H9 (cell line): ENCODE data around the gene TOM1L2. TPM values are rescaled to one million over a fixed set of nuclear protein-coding genes. Genes with fewer than 3 reads are reported as not detected.

Experiments
- DNase-seq: peaks from one replicate; pipeline ENCODE4 v3.0.0-alpha.2; 2017
- H2AFZ ChIP-seq: one replicate; pipeline ENCODE4 v1.6.1; 2013; ENCODE audit warnings: mild to moderate bottlenecking, low read length, control low read depth, moderate library complexity
- H2AK5ac ChIP-seq: 2 replicates; pipeline ENCODE4 v1.6.1; 2013; ENCODE audit warnings: low read length, control low read depth, mixed read lengths; ENCODE audit not compliant: insufficient read length
- H2BK120ac ChIP-seq: one replicate; pipeline ENCODE4 v1.6.1; 2013; ENCODE audit warnings: low read depth, mild to moderate bottlenecking, low read length, control low read depth, inconsistent platforms; ENCODE audit not compliant: poor library complexity, severe bottlenecking
- H2BK12ac ChIP-seq: 2 replicates; pipeline ENCODE4 v1.6.1; 2013; ENCODE audit warnings: low read length, control low read depth, mixed read lengths, low read depth; ENCODE audit not compliant: insufficient read length
- H2BK15ac ChIP-seq: 2 replicates; pipeline ENCODE4 v1.6.1; 2013; ENCODE audit warnings: low read depth, low read length, control low read depth
- H2BK20ac ChIP-seq: one replicate; pipeline ENCODE4 v1.6.1; 2013; ENCODE audit warnings: low read depth, mild to moderate bottlenecking, low read length, control low read depth, inconsistent platforms; ENCODE audit not compliant: poor library complexity, severe bottlenecking
- H2BK5ac ChIP-seq: 2 replicates; pipeline ENCODE4 v1.6.1; 2013; ENCODE audit warnings: low read length, control low read depth, mixed read lengths; ENCODE audit not compliant: insufficient read length
- H3K14ac ChIP-seq: 2 replicates; pipeline ENCODE4 v1.6.1; 2013; ENCODE audit warnings: low read length, control low read depth; ENCODE audit not compliant: insufficient read depth
- H3K18ac ChIP-seq: 2 replicates; pipeline ENCODE4 v1.6.1; 2013; ENCODE audit warnings: low read depth, mild to moderate bottlenecking, mixed read lengths, low read length, control low read depth; ENCODE audit not compliant: insufficient read length
- H3K23ac ChIP-seq: 2 replicates; pipeline ENCODE4 v1.6.1; 2013; ENCODE audit warnings: low read length, control low read depth, mixed read lengths, low read depth; ENCODE audit not compliant: insufficient read length
- H3K23me2 ChIP-seq: 2 replicates; pipeline ENCODE4 v1.6.1; 2013; ENCODE audit warnings: low read depth, mild to moderate bottlenecking, mixed read lengths, low read length, control low read depth; ENCODE audit not compliant: insufficient read length, poor library complexity, severe bottlenecking
- H3K27ac ChIP-seq: 2 replicates; pipeline ENCODE4 v1.5.1; 2013; ENCODE audit warnings: low read length, control low read depth, mixed read lengths, low read depth; ENCODE audit not compliant: insufficient read length
- H3K27me3 ChIP-seq: 2 replicates; pipeline ENCODE4 v1.6.1; 2013; ENCODE audit warnings: low read length, control low read depth, inconsistent platforms; ENCODE audit not compliant: insufficient read depth
- H3K4ac ChIP-seq: 2 replicates; pipeline ENCODE4 v1.6.1; 2013; ENCODE audit warnings: low read depth, mild to moderate bottlenecking, control low read depth, inconsistent platforms, low read length, moderate library complexity
- H3K4me1 ChIP-seq: 2 replicates; pipeline ENCODE4 v1.6.1; 2013; ENCODE audit warnings: low read length, control low read depth, inconsistent platforms; ENCODE audit not compliant: insufficient read depth
- H3K4me2 ChIP-seq: 2 replicates; pipeline ENCODE4 v1.6.1; 2013; ENCODE audit warnings: low read length, control low read depth, mixed read lengths; ENCODE audit not compliant: insufficient read length, insufficient read depth
- H3K56ac ChIP-seq: 2 replicates; pipeline ENCODE4 v1.6.1; 2013; ENCODE audit warnings: low read depth, mild to moderate bottlenecking, mixed read lengths, low read length, control low read depth; ENCODE audit not compliant: insufficient read length
- H3K79me1 ChIP-seq: 2 replicates; pipeline ENCODE4 v1.6.1; 2013; ENCODE audit warnings: low read depth, mild to moderate bottlenecking, moderate library complexity, low read length, control low read depth, inconsistent platforms; ENCODE audit not compliant: insufficient read depth, poor library complexity, severe bottlenecking
- H3K79me2 ChIP-seq: 2 replicates; pipeline ENCODE4 v1.6.1; 2013; ENCODE audit warnings: low read length, control low read depth, inconsistent platforms; ENCODE audit not compliant: insufficient read depth
- H3K9ac ChIP-seq: 2 replicates; pipeline ENCODE4 v1.6.1; 2013; ENCODE audit warnings: low read length, control low read depth, mixed read lengths; ENCODE audit not compliant: insufficient read length; ENCODE audit errors: extremely low read depth
- H3K9me3 ChIP-seq: one replicate; pipeline ENCODE4 v1.6.1; 2013; ENCODE audit warnings: low read depth, low read length, inconsistent platforms; ENCODE audit not compliant: control insufficient read depth
- H3T11ph ChIP-seq: one replicate; pipeline ENCODE4 v1.6.1; 2013; ENCODE audit warnings: mild to moderate bottlenecking, low read length, control low read depth, inconsistent platforms
- H4K20me1 ChIP-seq: one replicate; pipeline ENCODE4 v1.6.1; 2013; ENCODE audit not compliant: control insufficient read depth, insufficient read length, insufficient read depth
- H4K5ac ChIP-seq: 2 replicates; pipeline ENCODE4 v1.6.1; 2013; ENCODE audit warnings: low read depth, mild to moderate bottlenecking, mixed read lengths, low read length, control low read depth; ENCODE audit not compliant: insufficient read length
- H4K8ac ChIP-seq: replicated peaks from 2 replicates; pipeline ENCODE4 v1.6.1; 2013; ENCODE audit warnings: low read length, control low read depth, mixed read lengths, low read depth; ENCODE audit not compliant: insufficient read length
- H4K91ac ChIP-seq: 2 replicates; pipeline ENCODE4 v1.6.1; 2013; ENCODE audit warnings: low read depth, mild to moderate bottlenecking, moderate library complexity, mixed read lengths, low read length, control low read depth; ENCODE audit not compliant: insufficient read length
- H3K27ac Mint-ChIP-seq, 3 experiments: 2 replicates in 2 of 3; 3 replicates in 1 of 3; pipeline ENCODE4 v1.8.0; 2020 to 2021; ENCODE audit warnings: mixed read lengths in 3 of 3, mild to moderate bottlenecking in 1 of 3, moderate library complexity in 1 of 3
- H3K27me3 Mint-ChIP-seq: 2 replicates; pipeline ENCODE4 v1.8.0; 2021; ENCODE audit warnings: low read depth, mild to moderate bottlenecking, moderate library complexity, mixed read lengths
- H3K36me3 Mint-ChIP-seq, 3 experiments: 2 replicates in 2 of 3; 3 replicates in 1 of 3; pipeline ENCODE4 v1.8.0; 2020 to 2021; ENCODE audit warnings: low read depth in 3 of 3, mixed read lengths in 3 of 3; ENCODE audit not compliant: insufficient read depth in 1 of 3
- H3K4me1 Mint-ChIP-seq, 2 experiments: 2 replicates each; pipeline ENCODE4 v1.8.0; 2020; ENCODE audit warnings: mixed read lengths in 2 of 2
- H3K4me3 Mint-ChIP-seq, 2 experiments: 2 replicates in 1 of 2; 3 replicates in 1 of 2; pipeline ENCODE4 v1.8.0; 2020 to 2021; ENCODE audit warnings: mild to moderate bottlenecking in 2 of 2, mixed read lengths in 2 of 2, moderate library complexity in 1 of 2
- H3K9me3 Mint-ChIP-seq, 2 experiments: 2 replicates in 1 of 2; 3 replicates in 1 of 2; pipeline ENCODE4 v1.8.0; 2020; ENCODE audit warnings: mild to moderate bottlenecking in 2 of 2, mixed read lengths in 2 of 2, moderate library complexity in 1 of 2
- CTCF ChIP-seq: fragments of 200-600 bp; sonication (generic); conservative IDR thresholded peaks from 3 replicates; pipeline ENCODE4 v1.8.0; 2021; ENCODE audit warnings: antibody characterized with exemption, mild to moderate bottlenecking
- WGBS: extraction: QIAGEN DNeasy Blood & Tissue Kit; methylation state at CpG from one replicate; pipeline ENCODE4 v1.1.7; 2013; ENCODE audit warnings: missing lambda C conversion rate, low lambda C conversion rate, mixed read lengths; ENCODE audit not compliant: insufficient read length; ENCODE audit errors: extremely low coverage; 5-methylcytosine and 5-hydroxymethylcytosine counted together
- total RNA-seq: library from RNA; stranded (reverse); gene quantifications from 2 replicates; pipeline ENCODE4 v1.2.1, GENCODE V29; 2021

The TOM1L2 gene
- total RNA-seq, 1 experiment from 2014 or later = 4.6 TPM

- no CpG with 5 or more reads among the region's 7 CpGs for WGBS
- no peak overlapping the region for H3K27ac ChIP-seq
- H3K27ac Mint-ChIP-seq = no peak overlapping the region
These were observed 28.0 kb downstream of the TOM1L2 start for GRCh38 chr17:17944242-17944641.

More at GRCh38 chr17:17944242-17944641, 28.0 kb downstream of the TOM1L2 start:
- Histone ChIP-seq H3T11ph (no peak overlapping the region), H3K9me3 (no peaks in the 10 kb centered on the region), H3K4me2 (no peak overlapping the region), H2AFZ (no peak overlapping the region), H4K20me1 (no peaks in the 10 kb centered on the region), H2AK5ac (no peak overlapping the region), H2BK20ac (no peak overlapping the region), H3K9ac (no peak overlapping the region), H3K56ac (no peak overlapping the region), H3K23ac (no peak overlapping the region), H3K18ac (no peak overlapping the region), H4K91ac (no peak overlapping the region), H3K4ac (no peak overlapping the region), H3K27me3 (no peaks in the 10 kb centered on the region), H4K5ac (no peak overlapping the region), H2BK15ac (no peak overlapping the region), H2BK120ac (no peak overlapping the region), H4K8ac (no peak overlapping the region), H3K4me1 (no peaks in the 10 kb centered on the region; the same call in 1 of the 2 replicates), H3K79me1 (no peaks in the 10 kb centered on the region), H2BK12ac (no peak overlapping the region), H3K79me2 (no peaks in the 10 kb centered on the region), H3K23me2 (no peaks in the 10 kb centered on the region), H3K14ac (no peak overlapping the region), H2BK5ac (no peak overlapping the region)
- Mint-ChIP-seq H3K36me3 (no peaks in the 10 kb centered on the region), H3K27me3 (no peaks in the 10 kb centered on the region), H3K4me3 (no peak overlapping the region), H3K9me3 (no peaks in the 10 kb centered on the region), H3K4me1 (peaks cover 27 to 31% of the 10 kb centered on the region in 2 experiments)
- TF ChIP-seq CTCF = no peak
- no peak for DNase-seq
